NCI-H2196 treated with DMSO at 0.1 percent for 48 hours (cell line): ENCODE measurements around the gene GPR18.
"Not testable (repeated sequence)": the region's sequence is repeated elsewhere in the genome, so short reads cannot be mapped to it uniquely, and the experiment has no call there.

Experiments
- DNase-seq: peaks from one replicate; lab custom pipeline; 2025; ENCODE audit not compliant: unreplicated experiment; lab: John Stamatoyannopoulos, UW

GPR18 gene

GRCh38 chr13:99211421-99212035, 46.7 kb downstream of the GPR18 start:
- DNase-seq = no peak

GRCh38 chr13:99210627-99211026, 47.6 kb downstream of the GPR18 start:
- not testable (repeated sequence) for DNase-seq

- no peak for DNase-seq
These were observed 49.2 kb downstream of the GPR18 start for GRCh38 chr13:99208845-99209527.

- no peak for DNase-seq
These were observed 50.0 kb downstream of the GPR18 start for GRCh38 chr13:99208185-99208584.

GRCh38 chr13:99207511-99207910, 50.7 kb downstream of the GPR18 start:
- DNase-seq = no peak

GRCh38 chr13:99206873-99207272, 51.3 kb downstream of the GPR18 start:
- DNase-seq = no peak

GRCh38 chr13:99206226-99206625, 52.0 kb downstream of the GPR18 start:
- DNase-seq = no peak

- DNase-seq = no peak
These were observed 52.5 kb downstream of the GPR18 start for GRCh38 chr13:99205621-99206220.
